Middle frontal gyrus (tissue), 1 donor: ENCODE results near the gene DBN1.

ENCODE experiments used
- DNase-seq: peaks from one replicate; pipeline ENCODE4 v3.0.0-alpha.2; 2015; ENCODE audit warnings: low spot score; ENCODE audit errors: extremely low spot score

Gene DBN1

GRCh38 chr5:177505075-177505474, 31.6 kb upstream of the DBN1 start:
- no peak for DNase-seq

- DNase-seq = no peak
Observed at GRCh38 chr5:177504086-177505056, 30.9 kb upstream of the DBN1 start.

- no peak for DNase-seq
Observed at GRCh38 chr5:177503351-177504085, 30.1 kb upstream of the DBN1 start.

- no peak for DNase-seq
Observed at GRCh38 chr5:177502886-177503285, 29.5 kb upstream of the DBN1 start.

- DNase-seq = no peak
Observed at GRCh38 chr5:177501874-177502678, 28.6 kb upstream of the DBN1 start.

- peak; percentile 79 for DNase-seq
Observed at GRCh38 chr5:177500685-177501522, 27.5 kb upstream of the DBN1 start.

- DNase-seq = no peak
Observed at GRCh38 chr5:177499842-177500241, 26.4 kb upstream of the DBN1 start.

- DNase-seq = no peak
Observed at GRCh38 chr5:177498013-177498787, 24.8 kb upstream of the DBN1 start.

GRCh38 chr5:177497292-177498012, 24.0 kb upstream of the DBN1 start, which contains the start of gene PDLIM7:
PDLIM7 (minus strand) TSS chr5:177497604; CDS start chr5:177496512, 1,092 bp downstream.
- DNase-seq = peak; percentile 79

GRCh38 chr5:177496727-177497291, 23.4 kb upstream of the DBN1 start:
- DNase-seq = no peak

- DNase-seq = no peak
Observed at GRCh38 chr5:177496070-177496726, 22.8 kb upstream of the DBN1 start.

GRCh38 chr5:177495243-177496060, 22.0 kb upstream of the DBN1 start:
- DNase-seq = no peak

GRCh38 chr5:177494346-177495195, 21.1 kb upstream of the DBN1 start:
- no peak for DNase-seq

GRCh38 chr5:177493795-177494345, 20.4 kb upstream of the DBN1 start:
- no peak for DNase-seq

GRCh38 chr5:177492841-177493240, 19.4 kb upstream of the DBN1 start:
- no peak for DNase-seq
